WI38 (cell line): Measurements from ENCODE around the gene SYNDIG1.

Experiments
- H3K4me3 ChIP-seq: 2 replicates; pipeline ENCODE4 v1.5.1; 2011; ENCODE audit warnings: low read depth, mild to moderate bottlenecking, control low read depth, low read length
- TF ChIP-seq, protein P1 (sequence below): IDR thresholded peaks from 2 replicates; pipeline ENCODE4 v1.5.1; 2012; ENCODE audit warnings: low read depth, mild to moderate bottlenecking, control low read depth, low read length

Gene SYNDIG1

DNA sequence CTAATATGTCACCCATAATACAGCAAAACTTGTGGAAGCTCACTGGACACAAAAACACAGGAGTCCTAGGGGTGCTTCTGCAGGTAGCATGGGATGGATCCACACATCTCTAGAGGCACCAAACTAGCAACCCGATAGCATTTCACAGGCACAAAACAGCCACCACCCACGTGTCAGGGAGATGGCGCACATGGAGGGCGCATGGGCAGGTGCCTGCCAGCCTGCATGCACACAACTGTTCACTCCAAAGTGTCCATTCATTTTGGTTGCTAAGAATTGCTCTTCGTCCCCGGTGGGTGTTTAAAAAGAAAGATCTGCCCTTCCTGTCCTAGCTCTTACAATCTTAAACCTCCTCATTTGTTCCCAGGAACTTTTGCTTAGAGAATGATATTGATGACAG lies 171.3 kb downstream of the SYNDIG1 start:
- H3K4me3 ChIP-seq: no peak overlapping the region
- TF ChIP-seq, protein P1, sequence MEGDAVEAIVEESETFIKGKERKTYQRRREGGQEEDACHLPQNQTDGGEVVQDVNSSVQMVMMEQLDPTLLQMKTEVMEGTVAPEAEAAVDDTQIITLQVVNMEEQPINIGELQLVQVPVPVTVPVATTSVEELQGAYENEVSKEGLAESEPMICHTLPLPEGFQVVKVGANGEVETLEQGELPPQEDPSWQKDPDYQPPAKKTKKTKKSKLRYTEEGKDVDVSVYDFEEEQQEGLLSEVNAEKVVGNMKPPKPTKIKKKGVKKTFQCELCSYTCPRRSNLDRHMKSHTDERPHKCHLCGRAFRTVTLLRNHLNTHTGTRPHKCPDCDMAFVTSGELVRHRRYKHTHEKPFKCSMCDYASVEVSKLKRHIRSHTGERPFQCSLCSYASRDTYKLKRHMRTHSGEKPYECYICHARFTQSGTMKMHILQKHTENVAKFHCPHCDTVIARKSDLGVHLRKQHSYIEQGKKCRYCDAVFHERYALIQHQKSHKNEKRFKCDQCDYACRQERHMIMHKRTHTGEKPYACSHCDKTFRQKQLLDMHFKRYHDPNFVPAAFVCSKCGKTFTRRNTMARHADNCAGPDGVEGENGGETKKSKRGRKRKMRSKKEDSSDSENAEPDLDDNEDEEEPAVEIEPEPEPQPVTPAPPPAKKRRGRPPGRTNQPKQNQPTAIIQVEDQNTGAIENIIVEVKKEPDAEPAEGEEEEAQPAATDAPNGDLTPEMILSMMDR: no peak

DNA sequence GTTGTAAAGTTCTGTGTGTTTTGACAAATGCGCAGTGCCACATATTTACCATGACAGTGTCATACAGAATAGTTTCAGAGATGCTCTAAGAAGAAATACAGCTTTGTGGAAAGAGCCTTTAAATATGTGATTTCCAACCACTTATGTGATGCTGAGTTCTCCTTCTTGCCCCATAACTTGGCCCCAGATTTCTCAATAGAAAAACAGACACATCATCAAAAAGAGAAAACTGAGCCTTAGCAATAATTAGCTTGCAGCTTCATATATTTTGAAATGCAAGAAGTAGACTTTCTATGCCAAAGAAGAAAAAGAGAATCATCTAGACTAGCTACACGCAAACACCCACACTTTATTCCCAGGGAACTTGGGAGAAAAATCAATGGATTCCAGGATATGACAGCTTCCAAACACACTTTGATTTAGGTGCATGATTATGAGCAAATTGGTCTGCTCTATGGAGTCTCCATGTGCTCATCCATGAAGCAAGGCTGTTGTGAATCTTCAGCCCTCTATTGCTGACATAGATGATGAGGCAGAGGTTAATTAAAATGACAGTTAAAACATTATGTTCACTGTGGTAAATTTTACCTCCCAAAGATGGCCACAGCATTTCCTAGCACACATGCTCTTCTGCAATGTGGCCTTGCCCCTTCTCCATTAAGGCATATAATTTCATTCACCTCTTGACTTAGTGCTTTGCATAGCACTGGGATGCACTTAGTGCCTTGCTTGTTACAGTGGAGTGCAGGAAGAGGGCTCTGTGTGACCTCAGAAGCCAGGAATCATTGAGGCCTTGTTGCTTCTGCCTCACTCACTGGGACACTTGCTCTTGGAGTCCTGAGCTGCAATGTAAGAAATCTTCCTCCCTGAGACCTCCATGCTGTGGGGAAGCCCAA lies 174.6 kb downstream of the SYNDIG1 start:
- H3K4me3 ChIP-seq: no peak overlapping the region

DNA sequence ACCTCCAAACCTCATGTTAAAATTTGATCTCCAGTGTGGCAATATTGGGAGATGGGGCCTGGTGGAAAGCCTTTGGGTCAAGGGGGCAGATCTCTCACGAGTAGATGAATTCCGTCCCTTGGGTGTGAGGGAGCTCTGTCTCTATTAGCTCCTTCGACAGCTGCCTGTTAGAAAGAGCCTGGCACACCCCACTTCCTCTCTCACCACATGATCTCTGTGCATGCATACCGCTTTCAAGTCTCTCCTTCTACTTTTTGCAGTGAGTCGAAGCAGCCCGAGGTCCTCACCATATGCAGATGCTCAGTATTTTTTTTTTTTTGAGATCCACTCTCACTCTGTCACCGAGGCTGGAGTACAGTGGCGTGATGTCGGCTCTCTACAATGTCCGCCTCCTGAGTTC lies 176.9 kb downstream of the SYNDIG1 start:
- TF ChIP-seq, protein P1: no peak

More for the DNA sequence above, 174.6 kb downstream of the SYNDIG1 start:
- TF ChIP-seq, protein P1: no peak

DNA sequence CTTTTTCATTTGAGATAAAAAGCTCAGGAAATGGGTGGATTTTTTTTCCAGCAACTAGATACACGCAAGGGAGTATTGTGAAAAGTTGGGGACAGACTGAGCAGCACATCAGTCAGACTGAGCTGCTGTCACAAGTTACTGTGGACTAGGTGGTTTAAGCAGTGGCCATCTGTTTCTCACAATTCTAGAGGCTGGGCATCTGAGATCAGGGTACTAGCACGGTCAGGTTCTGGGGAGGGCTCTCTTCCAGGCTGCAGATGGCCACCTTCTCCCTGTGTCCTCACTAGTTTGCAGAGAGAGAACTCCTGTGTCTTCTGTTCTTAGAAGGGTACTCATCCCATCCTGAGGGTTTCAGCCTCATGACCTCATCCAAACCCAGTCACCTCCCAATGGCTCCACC lies 178.3 kb downstream of the SYNDIG1 start:
- TF ChIP-seq, protein P1: no peak
- no peak overlapping the region for H3K4me3 ChIP-seq

More for the DNA sequence above, 176.9 kb downstream of the SYNDIG1 start:
- no peak overlapping the region for H3K4me3 ChIP-seq

DNA sequence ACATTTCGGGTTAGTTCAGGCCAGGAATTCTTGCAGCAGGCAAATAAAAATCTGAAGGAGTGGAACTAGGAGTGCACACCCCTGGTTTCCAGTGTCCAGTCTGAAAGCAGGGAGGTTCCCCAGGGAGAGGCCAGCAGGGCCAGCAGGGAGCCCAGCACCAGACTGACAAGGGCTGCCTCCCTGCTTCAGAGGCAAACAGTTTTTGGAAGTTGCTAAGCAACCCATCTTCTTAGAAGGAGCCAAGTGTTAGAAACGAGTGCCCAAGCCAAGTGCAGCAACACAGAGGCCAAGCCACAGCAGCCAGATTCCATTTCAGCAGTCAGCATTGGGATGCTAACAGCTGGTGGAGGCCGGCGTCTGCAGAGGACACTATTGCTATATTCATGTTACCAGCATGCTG lies 179.1 kb downstream of the SYNDIG1 start:
- TF ChIP-seq, protein P1: no peak
- H3K4me3 ChIP-seq: no peak overlapping the region

DNA sequence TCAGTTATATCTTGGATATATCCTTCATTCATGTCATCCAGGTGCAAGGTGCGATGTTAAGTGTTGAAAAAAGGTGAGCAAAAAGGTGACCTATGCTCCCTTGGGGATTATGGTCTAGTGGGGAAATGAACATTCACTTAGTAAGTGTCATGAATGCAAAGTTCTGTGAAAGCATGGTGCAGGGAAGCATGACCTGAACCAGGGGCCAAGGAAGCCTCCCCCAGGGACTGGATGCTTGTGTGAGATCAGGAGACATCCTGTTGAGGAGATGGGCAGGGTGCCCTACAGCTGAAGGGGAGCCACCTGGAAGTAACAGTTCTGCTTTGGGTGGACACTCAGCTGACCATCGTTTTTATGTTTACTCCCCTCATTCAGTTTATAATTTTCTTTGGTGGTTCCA lies 179.5 kb downstream of the SYNDIG1 start:
- TF ChIP-seq, protein P1: no peak
- H3K4me3 ChIP-seq: no peak overlapping the region

DNA sequence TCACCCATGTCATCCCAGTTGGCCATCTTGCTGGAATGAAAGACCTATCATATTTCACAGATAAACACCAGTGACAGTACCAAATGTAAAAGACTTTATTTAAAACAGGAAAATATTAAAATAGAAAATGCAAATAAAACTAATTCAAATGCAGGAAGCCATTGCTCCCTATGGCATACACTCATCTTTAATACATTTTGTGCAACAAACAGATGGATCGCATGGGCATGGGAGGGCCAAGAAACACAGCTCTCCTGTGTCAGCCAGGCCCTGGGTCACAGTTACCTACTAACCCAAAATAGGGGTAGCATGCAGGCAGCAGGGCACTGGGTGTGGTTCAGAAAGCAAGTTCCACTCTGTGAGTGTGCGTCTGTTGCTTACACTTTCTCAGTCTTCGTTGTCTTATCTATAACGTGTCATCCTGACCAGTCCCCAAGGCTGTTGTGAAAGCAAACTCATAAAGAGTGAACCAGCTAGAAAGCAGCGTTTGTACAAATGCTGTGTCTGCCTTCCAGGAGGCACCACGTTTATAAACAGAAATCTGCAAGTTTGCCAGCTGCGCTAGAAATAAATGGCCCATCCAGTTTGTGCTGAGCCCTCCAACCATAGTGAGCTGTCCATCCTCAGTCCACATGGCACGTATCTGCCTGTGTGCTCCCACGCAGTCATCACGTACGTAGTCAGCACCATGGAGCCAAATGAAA lies 180.5 kb downstream of the SYNDIG1 start:
- H3K4me3 ChIP-seq: no peak overlapping the region

More for the DNA sequence above, 180.5 kb downstream of the SYNDIG1 start:
- TF ChIP-seq, protein P1: no peak
